Islet of Langerhans (tissue), 1 donor: ENCODE measurements around the gene HPCAL1.

Experiments
- FAIRE-seq: peaks from one replicate; lab custom pipeline; 2011; peaks lifted over from hg19 to GRCh38; lab: Jason Lieb, UNC

HPCAL1 gene

DNA sequence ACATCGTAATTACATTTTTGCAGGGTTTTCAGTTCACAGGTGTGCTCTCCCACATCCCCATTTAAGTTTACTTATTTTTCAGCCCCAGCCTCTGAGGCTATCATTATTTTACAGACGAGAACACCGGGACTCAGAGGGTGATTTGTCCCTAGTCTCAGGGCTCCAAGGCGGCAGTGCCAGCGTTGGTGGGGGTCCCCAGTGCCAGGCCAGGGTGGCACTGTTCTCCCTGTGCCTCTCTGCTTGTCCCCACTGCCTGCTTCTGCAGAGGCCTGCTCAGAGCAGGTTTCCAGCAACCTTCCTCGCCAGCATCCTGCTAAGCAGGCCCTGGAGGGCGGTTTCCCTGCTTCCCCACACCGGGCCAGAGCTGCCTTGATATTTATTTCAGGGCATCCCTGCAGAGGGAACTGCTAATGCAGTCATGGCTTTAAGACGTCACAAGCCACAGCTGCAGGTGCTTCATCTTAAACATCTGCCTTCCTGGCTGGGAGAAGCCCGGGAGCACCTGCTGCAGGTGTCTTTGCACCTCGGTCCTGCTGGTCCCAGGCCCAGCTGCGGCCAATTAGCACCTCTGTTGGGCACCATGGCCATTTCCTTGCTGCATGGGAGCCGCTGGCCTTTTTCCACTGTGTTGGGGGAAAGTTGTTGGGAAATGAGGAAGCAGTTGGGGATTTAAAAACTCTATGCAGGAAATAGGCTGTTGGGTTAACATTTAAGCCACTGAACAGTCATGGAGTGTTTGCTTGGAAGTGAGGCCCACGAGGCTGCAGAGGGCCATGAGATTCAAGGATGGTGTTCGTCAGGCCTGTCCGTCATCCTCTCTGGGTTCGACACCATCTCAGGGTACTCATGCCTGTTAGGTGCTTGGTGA is 22.8 kb downstream of the HPCAL1 start:
- FAIRE-seq = no peak

DNA sequence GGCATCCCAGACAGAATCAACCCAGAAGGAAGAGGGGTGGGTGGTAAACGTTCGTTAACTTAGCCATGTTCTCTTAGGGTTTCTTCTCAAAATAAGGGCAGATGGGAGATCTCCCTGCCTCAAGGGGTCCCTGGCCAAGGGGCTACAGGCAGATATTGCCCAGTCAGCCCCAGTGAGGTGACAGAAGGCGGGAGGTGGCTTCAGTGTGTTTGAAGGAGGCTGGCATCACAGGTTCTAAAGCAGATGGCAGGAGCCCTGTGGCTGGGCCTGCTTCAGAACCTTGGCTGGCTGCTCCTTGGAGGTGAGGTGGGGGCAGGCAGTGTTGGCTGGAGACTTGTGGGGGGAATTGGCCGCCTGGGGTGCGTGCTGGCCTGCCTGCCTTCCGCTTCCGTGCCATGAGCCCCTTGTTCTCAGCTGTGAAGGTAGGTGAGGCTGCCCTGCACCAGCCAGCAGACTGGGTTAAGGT is 23.5 kb downstream of the HPCAL1 start:
- no peak for FAIRE-seq

DNA sequence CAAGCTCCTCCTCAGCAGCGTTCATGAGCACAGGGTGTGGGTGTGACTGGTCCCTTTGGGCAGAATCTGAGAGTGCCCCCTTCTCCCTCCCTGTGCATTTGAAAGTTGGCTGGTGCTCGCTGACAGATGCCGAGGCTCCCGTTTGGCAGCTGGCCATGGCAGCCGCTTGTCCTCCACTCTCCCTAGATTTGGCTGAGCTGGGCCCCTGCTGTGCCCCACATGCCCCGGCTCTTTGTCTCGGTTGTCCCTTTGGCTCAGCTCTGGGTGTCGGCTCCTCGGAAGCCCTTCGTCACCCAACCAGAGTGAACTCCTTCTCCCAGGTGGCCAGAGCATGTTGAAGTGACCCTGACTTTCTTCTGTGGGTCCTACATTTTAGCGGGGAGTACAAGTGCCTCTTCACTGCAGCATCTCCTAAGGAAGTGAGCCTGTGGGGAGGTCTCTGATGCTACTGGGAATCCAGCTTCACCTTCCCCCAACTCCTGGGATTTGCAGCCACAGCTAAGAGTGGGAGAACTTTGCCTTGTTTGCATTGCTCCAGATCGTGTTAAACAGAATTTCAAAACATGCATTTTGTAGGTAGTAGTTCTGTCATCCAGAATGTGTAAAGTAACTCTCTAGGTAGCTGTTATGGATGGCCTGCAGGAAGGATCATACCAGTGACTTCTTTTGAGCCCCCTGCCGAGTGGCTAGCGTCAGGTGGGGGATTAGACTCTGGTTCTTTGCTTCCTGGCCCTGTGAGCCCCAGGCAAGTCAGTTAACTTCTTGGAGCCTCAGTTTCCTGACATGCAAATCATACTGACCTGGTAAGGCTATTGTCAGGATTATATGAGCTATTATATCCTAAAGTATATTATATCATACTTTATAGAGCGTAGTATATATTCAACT is 24.2 kb downstream of the HPCAL1 start:
- FAIRE-seq = no peak

DNA sequence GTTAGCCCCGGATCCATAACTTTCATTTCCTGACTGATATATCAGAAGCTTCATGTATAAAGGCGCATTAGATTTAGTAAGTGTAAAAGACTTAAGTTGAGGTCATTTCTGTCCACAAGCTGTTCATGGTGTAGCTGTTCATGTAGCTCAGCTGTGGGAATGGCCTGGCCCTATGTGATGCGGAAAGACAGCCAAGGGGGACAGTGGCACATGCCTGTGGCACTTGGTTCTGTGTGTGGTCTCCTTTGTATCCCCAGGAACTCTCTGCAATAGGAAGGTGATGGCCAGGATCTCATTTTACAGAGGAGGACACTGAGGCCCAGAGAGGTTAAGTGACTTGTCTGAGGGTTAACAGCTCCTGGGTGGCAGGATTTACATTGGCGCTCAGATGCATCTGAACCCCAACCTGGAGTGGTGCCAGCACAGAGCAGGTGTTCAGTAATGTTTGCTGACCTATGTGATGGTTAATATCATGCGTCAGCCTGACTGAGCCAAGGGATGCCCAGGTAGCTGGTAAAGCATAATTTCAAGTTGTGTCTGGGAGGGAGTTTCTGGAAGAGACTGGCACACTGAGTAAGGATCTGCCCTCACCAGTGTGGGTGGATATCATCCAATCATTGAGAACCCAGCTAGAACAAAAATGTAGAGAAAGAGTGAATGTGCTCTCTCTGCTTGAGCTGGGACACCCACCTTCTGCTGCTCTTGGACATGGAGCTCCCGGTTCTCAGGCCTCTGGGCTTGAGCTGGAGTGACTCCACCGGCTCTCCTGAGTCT is 25.4 kb downstream of the HPCAL1 start:
- FAIRE-seq = no peak

DNA sequence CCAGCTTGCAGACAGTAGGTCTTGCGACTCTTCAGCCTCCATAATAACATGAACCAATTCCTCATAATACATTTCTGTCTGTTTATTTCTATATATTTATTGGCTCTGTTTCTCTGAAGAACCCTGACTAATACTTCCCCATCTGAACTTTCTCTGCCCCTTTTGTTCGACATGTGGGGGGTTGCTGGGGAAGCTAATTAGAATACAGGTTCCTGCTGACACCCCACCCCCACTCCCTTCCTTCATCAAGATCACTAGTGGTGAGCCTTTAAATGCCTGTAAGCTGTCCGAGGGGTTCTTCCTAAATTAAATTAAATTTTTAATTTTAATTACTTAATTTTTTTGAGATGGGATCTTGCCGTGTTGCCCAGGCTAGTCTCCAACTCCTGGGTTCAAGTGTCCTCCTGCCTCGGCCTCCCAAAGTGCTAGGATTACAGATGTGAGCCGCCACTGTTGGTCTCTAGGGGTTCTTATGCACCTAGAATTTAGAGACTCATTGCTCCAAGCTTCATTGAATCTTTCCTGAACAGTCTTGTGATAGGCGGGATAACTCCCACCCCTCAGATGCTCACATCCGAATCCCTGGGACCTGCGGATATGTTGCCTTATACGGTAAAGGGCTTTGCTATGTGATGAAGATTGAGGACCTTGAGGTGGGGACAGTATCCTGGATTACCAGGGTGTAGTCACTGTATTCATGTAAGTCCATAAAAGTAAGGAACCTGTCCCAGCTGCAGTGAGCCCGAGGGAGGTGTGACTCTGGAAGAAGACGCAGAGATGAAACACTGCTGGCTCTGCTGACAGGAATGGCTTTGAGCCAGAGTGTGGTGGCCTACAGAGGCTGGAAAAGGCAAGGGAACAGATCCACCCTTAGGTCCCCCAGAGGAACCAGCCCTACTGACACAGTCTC is 26.2 kb downstream of the HPCAL1 start:
- no peak for FAIRE-seq

DNA sequence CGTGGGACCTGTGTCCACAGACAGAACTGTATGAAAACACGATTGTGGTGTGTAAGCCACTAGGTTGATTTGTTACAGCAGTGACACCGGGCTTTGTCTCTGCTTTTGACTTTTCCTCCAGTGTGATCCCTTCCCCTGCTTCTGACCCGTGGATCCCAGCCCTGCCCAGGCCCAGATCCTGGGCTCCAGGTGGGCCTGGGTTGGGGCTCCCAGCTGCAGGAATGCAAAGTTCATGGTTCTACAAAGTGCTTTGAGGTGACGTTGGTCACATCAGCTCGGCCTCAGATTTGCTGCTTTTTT is 26.8 kb downstream of the HPCAL1 start:
- no peak for FAIRE-seq

DNA sequence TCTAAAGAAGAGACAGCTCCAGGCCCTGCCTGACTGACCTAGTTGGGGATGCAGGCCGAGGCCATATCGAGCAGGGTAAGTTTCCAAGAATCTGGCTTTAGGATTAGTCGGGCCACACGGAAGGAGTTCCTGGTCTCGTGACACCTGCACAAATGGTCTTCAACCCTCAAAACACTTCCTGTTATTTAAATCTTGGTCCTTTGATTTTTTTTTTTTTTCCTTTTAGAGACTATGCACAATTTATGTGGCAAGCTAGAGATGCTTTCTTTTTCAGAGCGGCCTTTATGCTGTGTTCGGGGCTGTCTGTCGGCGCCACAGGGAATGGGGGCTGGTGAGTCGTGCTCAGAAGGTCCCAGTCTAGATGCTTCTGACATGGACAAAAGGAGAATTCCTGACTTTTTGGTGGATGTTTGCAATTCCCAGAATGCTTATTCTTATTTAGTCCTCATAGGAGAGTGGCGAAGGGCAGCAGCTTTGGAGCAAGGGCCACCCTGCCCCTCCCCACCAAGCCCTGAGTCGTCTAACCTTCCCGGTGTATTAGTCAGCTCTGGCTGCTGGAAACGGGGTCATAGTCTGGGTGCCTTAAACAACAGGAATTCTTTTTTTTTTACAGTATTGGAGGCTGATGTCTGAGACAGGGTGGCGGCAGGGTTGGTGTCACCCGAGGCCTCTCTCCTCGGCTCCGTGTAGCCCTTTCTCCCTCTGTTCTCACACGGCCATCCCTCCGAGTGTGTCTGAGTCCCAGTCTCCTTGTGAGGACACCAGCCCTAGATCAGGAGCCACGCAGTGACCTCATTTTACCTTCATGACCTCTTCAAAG is 27.4 kb downstream of the HPCAL1 start:
- FAIRE-seq = no peak

DNA sequence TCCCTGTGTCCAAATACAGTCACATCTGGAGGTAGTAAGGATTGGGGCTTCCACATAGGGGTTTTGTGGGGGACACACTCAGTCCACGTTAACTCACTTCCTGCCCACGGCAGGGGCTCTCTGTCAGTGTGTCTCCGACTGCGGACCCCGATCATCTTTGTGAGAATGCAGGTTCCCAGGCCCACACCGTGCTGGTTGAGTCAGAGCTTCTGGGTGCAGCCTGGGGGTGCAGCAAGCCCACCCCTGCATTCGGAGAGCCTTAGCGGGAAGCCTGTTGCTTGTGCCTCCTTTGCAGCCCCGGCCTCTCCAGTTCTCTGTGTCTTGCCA is 28.0 kb downstream of the HPCAL1 start:
- no peak for FAIRE-seq

DNA sequence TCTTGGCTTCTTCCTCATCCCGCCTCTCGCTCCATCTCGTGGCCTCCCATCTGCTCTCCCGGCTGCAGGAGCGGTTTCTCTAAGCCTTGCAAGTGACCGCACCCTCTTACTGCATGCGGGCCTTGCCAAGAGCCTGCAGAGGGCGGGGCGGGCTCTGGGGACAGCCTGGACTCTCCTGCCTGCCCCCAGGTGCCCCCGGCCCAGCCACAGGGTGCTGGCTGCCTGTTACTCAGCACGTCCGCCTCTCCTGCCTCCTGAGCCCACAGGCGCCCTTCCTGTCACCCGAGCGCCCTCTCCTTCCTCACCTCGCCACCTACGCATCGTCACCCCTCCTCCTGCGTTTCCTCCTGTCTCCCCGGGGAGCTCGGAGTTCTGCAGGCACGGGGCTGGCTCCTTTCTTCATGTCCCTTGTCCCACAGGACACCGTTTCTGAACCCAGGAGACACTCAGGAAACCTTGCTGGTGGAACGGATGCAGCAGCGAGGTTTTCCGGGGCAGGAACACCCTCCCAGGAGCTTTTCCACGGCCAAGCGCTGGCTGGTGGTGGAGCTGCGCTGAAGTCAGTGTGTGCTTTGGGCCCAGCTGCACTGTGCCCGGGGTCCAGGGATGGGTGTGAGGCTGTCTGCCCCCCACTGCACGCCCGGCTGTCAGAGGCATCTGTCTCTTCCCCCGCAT is 28.5 kb downstream of the HPCAL1 start:
- FAIRE-seq = no peak

DNA sequence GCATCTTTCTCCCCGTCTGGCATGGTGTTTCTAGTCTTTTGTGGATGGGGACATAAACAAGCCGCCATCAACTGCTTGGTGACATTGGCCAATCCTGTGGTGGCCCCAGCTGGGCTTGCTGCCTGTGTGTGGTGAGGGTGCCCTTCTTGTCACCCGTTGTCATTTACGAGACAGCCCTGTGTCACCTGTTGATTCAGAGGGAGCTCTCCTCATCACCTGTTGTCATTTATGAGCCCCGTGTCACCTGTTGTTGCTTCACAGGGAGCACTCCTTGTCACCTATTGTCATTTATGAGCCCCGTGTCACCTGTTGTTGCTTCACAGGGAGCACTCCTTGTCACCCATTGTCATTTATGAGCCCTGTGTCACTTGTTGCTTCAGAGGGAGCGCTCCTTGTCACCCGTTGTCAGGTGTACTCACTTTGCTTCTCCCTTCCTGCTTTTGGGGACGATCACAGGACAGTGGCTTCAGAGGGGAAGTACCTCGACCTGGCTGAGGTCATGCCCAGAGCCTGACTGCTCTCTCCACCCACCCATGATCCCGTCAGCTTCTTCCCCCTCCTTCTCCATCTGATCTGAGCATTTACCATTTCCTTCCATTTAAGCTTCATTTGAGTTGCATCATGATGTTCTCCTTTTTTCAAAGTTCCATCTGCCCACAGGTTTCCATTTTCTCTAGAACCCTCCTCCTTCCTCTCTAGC is 29.1 kb downstream of the HPCAL1 start:
- FAIRE-seq = no peak

DNA sequence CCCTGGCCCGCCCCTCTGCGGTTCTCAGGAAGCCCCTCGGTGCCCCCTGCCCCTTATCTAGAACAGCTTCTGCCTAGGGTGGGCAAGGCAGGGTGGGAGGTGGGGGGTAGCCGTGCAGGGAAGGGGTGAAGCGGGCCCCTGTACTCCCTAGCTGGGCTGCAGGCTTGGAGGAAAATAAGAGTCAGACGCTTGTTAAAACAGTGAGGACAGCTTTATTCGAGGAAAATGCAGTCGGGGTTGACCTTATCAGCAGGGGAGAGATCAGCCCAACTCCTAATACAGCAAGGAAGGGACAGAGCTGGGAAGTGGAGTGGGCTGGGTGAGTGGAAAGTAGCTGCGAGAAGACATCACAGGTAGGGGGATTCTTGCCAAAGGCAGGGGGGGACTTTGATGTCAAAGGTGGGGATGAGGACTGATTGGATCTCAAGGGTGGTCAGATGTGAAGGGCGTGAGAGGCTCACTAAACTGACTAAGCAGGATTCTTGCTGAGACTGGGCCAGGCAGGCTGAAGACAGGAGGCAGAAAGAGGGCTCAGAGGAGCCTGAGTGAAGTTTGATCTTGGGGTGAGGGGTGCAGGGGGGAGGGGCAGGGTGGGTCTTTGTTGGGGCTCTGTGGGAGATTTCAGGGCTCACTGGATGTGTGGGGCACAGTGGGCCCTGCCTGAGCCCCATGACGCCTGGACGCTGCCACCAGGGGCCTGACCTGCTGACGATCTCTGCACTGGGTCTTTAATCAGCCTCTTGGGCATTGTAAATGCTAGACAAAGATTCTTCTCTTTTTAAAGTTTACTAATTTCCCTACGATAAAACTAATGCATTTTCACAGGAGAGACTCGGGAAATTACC is 29.9 kb downstream of the HPCAL1 start:
- no peak for FAIRE-seq

DNA sequence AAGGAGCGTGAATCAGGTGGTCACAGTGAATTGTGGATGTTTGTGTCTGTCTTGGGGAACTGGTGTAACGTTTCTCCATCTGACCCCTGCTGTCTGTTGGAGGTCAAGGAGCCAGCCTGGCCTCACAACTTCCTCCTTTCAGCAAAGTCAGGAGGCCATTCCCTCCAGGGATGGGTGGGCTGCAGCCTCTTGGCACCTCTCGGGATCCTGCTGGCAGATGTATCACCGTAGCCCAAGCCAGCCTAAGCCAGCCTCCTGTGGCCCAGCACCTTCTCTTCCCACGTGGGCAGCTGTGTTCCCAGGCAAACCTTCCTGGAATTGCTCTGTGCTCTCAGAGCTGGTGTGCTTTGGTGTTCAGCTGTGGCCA is 30.5 kb downstream of the HPCAL1 start:
- no peak for FAIRE-seq

DNA sequence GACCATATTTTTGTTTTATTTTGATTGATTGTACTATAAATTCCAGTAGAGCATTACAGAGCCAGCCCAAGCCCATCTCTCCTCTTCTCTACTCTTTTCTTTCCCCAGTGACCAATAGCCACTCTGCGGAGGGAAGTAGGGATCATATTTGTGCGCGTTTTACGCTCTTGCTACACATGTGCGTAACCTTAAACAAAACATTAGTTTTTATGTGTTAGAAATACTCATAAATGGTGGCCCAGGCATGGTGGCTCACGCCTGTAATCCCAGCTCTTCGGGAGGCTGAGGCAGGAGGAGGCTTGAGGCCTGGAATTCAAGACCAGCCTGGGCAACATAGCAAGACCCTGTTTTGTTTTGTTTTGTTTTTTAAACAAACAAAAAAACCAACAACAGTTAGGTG is 31.3 kb downstream of the HPCAL1 start:
- FAIRE-seq = no peak

DNA sequence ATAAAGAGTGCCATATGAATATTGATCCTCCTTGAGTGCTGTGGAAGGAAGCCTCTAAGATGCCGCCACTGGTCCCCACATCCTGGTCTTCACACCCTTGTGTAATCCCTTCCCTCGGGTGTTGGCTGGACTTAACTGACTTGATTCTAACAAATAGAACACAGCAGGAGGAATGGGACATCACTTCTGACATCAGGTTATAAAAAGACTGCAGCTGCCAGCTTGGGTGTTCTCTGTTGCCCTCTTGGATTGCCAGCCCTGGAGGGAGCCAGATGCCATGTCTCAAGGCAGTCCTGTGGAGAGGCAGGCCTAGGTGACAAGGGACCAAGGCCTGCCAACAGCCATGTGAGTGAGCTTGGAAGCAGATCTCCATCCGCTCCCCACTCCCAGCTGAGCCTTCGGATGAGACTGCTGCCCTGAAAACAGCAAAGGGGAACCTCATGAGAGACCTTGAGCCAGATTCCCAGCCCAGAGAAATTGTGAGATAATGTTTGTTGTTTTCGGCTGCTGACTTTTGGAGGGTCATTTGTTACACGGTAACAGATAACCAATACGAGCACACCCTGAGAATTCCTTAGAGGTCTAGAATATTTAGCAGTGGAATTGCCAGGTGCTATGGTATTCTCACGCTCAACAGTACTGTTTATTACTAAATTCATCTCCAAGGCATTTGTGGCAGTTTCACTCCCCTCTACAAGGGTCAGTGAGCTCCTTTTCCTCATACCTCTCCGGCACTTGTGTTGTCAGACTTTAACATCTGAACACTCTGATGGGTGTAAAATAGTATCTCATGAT is 32.5 kb downstream of the HPCAL1 start:
- FAIRE-seq = no peak

DNA sequence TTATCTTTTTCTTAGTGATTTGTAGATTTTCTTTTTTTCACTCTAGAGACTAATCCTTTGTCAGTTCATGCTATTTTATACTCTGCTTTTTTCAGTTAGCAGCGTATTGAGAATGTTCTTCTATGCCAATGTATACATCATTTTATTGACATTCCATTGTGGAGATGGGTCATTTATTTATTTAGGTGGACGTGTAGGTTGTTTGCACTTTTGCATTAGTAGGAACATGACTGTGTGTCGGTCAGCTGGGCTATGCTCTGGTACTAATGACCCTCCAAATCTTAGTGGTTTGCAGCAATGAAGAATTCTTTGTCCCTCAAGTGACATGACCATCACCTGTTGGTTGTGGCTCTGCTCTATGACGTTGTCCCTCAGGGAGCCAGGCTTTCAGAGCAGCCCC is 33.6 kb downstream of the HPCAL1 start:
- no peak for FAIRE-seq

DNA sequence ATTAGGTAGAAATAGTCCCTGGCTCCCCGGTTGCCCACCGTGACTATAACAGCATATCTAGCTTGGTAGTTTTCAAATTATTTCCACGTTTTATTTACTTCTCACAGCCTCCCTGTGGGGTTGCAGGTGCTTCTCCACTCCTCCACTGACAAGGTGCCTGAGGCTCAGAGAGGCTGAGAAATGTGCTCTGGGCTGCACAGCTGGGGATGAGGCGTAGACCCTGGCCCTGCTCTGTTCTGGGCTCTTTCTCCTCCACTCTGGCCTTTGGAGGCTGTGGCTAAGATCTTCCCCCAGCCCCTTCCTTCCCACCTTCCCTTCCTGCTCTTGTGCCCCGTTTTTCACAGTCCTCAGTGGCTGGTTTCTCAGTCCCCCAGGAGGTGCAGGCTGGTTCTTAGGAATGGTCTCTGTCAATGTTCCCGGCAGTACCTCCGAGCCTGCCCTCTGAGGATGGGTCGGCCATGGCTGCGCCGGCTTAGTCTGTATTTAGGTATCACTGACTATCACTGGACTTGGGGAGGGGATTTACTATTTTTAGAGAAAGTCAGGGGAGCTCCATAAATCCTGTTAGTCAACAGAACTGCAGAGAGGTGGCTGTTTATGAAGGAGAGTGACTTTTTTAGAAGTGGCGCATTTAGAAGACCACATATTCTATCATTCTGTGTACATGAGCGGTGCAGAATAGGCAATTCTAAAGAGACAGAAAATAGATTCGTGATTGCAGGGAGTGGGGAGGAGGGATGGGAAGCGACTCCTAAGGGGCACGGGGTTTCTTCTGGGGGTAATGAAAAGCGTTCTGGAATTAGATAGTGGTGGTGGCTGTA is 35.0 kb downstream of the HPCAL1 start:
- FAIRE-seq = no peak
